ENCODE results near the gene LSAMP.

GRCh38 chr3:115912372-115912771, 532.9 kb downstream of the LSAMP start:
- no peak for TF ChIP-seq CTCF (IDR thresholded peaks at IDR 0.05)
- TF ChIP-seq EZH2 (IDR thresholded peaks at IDR 0.05), result no peak

Measured in neural progenitor cell (in vitro differentiated cells).